ENCODE results near the gene SLC17A7.
A peak's percentile ranks its signal among the peaks of the same experiment; 100 is the strongest.

GRCh38 chr19:49441960-49442350, 628 bp upstream of the SLC17A7 start:
- TF ChIP-seq CTCF (IDR thresholded peaks at IDR 0.05; ENCODE audit: extremely low read depth in 1 of 2, insufficient read depth in 1 of 2, low read depth in 1 of 2, low read length in 2 of 2), result no peak
- peak; percentile 41 for TF ChIP-seq EZH2 (IDR thresholded peaks at IDR 0.05; ENCODE audit: borderline replicate concordance, low read depth, low read length, severe bottlenecking)
